ENCODE results near the gene HMGXB4.
"Not testable (repeated sequence)": the region's sequence is repeated elsewhere in the genome, so short reads cannot be mapped to it uniquely, and the experiment has no call there.

HMGXB4 gene

DNA sequence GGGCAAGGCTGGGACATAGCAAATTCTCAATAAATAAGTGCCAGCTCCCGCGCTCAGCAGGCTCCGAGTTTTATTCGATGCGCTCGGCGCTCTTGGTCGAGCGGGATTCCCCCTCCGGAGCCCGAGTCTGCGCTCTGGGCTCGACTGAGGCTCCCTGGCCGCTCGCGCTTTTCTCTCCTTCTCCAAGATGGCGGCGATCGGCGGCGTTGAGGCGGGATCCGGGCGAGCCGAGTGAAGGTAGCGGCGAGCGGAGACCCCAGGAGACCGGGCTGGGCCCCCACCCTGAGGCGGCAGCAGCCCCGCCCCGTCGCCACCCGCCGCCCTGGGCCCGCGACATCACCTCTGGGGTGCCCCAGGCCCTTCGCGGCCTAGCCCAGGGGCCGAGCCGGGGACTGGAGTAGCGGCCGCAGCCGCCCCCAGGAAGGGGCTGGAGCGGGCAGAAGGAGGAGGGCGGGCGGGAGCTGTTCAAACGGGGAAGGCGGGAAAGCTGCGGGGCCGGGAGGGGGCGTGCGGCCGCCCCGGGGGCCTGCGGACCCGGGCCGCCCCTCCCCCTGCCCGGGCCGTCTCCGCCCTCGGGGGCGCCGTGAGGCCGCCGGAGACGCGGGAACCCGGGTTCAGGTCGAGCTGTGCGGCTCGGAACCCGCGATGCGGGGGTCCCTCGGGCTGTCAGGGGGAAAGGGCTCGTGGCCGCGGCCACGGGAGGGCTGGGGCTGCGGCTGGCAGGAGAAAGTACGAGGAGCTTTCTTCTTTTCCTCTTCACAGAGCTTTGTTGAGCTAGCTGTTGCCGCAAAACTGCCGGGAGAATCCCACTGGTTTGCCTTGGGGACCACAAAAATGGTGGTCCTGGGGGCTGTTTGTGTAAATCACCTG is at the start of gene HMGXB4:
TSS of gene HMGXB4 (plus strand) at position 173 of the 870 bp plus-strand sequence. CDS start 4,898 bp downstream, outside the sequence.
- in situ Hi-C loops (cut with MboI; ENCODE audit: low sequenced_read_pairs): no loop called here

DNA sequence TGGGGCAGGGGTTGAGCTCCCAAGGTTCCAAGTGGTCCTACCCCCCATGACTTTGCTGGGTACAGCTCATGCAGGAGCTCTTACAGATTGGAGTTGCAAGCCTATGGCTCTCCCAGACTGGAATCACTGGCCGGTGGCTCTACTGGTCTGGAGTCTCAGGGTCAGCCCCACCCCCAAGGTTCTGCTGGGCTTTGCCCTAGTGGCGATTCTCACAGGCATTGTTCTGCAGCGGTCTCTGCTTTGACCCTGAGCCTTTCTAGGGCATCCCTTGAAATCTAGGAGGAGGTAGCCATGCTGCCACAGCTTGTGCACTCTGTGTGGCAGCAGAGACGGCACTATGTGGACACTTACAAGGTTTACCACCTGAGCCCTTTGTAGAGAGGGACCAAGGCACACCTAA is 49.3 kb upstream of the HMGXB4 start:
- in situ Hi-C loops (cut with MboI; ENCODE audit: low sequenced_read_pairs): no loop called here

DNA sequence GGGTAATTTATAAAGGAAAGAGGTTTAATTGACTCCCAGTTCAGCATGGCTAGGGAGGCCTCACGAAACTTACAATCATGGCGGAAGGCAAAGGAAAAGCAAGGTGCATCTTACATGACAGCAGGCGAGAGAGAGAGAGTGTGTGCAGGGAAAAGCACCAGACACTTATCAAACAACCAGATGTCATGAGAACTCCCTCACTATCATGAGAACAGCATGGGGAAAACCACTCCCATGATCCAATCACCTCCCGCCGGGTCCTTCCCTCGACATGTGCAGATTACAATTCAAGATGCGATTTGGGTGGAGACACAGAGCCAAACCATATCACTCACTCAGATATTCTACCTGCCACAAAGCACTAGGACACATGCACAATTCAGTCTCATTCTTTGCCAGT is 48.1 kb upstream of the HMGXB4 start:
- in situ Hi-C loops (cut with MboI; ENCODE audit: low sequenced_read_pairs): no loop called here

GRCh38 chr22:35212009-35212408 is 45.3 kb upstream of the HMGXB4 start:
- in situ Hi-C loops (cut with MboI; ENCODE audit: low sequenced_read_pairs): no loop called here

DNA sequence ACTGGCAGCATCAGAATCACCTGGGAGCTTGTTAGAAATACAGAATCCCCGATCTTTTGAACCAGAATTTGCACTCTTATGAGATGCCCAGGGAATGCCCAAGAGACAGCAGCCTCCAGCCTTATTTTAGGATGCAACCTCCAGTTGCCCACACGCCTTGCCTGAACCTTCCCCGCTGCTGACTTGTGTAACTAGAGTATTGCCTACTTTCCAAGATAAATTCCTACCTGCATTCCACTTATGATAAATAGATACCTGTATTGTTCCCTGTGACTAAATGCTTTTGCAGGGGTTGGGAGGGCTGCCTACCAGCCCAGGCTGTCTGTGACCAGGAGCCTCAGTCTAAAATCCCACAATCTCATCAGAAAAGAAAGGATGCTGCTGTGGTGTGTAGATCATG is 44.3 kb upstream of the HMGXB4 start:
- in situ Hi-C loops (cut with MboI; ENCODE audit: low sequenced_read_pairs): no loop called here

- in situ Hi-C loops (cut with MboI; ENCODE audit: low sequenced_read_pairs): no loop called here
Observed at GRCh38 chr22:35214968-35215367, 42.3 kb upstream of the HMGXB4 start.

DNA sequence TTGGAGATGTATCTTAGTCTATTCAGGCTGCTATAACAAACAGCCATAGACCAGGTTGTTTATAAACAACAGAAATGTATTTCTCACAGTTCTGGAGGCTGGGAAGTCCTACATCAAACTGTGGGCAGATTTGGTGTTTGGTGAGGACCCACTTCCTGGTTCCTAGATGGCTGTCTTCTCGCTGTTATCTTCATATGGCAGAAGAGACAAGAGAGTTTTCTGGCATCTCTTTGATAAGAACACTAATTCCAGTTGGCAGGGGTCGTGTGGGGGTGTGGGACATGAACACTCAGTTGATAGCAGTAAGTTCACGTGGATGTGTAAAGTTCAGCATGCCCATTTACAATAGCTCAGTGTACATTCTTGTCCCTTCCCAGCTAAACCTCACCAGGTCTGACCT is 41.3 kb upstream of the HMGXB4 start:
- in situ Hi-C loops (cut with MboI; ENCODE audit: low sequenced_read_pairs): no loop called here

DNA sequence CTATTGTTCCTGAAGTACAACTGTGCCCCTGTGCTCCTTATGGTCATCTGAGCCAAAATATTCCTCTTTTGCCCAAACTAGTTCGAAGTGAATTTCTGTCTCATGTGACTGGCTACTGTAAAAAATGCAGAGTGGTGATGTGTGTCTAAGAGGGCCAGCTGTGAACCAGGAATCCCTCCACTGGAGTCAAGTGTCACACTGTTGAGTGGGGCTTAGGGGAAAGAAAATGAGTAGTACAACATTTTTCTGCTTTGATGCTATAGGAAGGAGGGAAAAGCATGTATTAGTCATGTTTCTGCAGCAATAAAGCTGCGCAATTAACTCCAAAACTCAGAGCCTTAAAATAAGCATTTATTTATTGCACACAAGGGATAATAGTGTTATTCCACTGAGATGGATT is 39.8 kb upstream of the HMGXB4 start:
- in situ Hi-C loops (cut with MboI; ENCODE audit: low sequenced_read_pairs): no loop called here

DNA sequence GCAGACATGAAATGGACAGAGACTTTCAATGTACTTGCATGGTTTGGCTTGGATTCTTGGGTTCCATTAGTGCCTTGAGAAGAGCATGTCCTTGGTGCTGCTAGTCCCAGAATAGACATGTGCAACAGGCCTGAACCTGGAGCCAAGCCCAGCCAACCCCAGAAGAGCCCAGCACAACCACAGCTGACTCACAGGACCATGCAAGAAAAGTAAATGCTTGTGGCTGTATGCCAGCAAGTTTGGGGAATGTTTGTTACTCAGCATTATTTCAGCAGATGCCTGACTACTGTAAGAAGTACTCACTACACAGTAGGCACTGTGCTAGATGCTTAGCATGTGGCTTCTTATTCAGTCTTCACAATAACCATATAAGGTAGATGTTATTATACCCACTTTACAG is 39.2 kb upstream of the HMGXB4 start:
- in situ Hi-C loops (cut with MboI; ENCODE audit: low sequenced_read_pairs): no loop called here

GRCh38 chr22:35219012-35219411 is 38.3 kb upstream of the HMGXB4 start:
- in situ Hi-C loops (cut with MboI; ENCODE audit: low sequenced_read_pairs): no loop called here

DNA sequence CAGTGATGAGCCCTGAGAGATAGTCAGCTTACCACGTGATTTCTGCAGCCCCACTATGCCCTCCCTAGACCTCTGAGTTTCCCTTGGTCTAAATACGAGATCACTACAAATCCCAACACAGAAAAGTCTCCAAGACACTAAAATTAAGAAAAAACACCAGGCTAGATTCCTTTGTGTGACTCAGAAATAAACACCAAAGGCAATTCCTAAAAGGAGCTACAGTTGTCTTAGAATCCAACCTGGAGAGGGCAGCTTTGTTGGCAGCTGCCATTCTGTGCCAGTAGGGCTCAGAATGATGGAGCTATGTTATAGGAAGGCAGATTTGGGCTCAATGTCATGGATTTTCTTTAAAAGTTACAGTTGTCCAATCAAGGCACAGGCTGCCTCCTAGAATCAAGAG is 37.1 kb upstream of the HMGXB4 start:
- in situ Hi-C loops (cut with MboI; ENCODE audit: low sequenced_read_pairs): no loop called here

- in situ Hi-C loops (cut with MboI; ENCODE audit: low sequenced_read_pairs): no loop called here
Observed at GRCh38 chr22:35225010-35225409, 32.3 kb upstream of the HMGXB4 start.

DNA sequence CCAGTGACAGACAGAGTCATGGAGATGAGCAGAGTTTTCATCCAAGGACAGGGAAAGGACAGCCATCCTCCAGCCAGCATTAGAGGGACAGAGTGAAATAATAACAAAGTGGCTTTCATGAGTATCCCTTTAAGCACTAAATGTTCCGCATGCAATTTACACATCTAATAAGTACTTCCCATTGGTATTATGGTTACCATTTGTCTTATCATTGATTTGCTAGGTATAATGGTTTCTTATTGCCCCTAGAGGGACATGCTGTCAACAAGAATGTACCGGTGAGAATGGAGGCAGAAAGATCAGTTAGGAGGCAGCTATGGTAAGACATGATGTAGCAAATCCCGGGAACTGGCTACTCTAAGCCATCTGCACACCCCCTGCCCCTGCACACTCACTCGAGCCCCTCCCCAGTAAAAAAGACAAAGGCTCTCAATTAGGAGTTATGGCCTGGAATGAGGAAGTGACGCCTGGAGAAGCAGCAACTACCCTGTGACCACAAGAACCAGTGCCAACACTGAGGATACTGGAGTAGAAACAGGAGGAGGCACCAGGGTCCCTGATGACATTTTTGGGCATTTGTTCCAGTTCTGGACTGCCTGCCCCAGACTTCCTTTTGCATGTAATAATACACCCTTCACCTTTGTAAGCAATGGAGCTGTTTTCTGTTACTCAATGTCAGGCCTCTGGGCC is 30.2 kb upstream of the HMGXB4 start:
- in situ Hi-C loops (cut with MboI; ENCODE audit: low sequenced_read_pairs): no loop called here

GRCh38 chr22:35229865-35230264 is 27.4 kb upstream of the HMGXB4 start:
- in situ Hi-C loops (cut with MboI; ENCODE audit: low sequenced_read_pairs): no loop called here

DNA sequence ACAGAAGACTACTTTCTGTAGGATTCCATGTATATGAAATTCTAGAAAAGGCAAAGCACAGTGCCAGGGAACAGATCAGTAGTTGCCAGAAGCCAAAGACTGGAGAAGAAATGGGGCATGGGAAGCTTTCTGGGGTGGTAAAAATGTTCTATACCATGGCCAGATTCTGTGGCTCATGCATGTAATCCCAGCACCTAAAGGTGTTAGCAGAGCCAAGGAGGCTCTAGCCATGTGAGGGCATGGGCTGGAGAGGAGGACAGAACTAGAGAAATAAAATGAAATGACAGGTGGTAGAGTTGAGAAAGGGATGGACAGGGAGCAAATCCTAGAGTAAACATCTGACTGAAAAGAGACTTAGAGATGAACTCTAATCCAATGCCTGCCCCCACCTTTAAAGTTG is 26.9 kb upstream of the HMGXB4 start:
- in situ Hi-C loops (cut with MboI; ENCODE audit: low sequenced_read_pairs): no loop called here

DNA sequence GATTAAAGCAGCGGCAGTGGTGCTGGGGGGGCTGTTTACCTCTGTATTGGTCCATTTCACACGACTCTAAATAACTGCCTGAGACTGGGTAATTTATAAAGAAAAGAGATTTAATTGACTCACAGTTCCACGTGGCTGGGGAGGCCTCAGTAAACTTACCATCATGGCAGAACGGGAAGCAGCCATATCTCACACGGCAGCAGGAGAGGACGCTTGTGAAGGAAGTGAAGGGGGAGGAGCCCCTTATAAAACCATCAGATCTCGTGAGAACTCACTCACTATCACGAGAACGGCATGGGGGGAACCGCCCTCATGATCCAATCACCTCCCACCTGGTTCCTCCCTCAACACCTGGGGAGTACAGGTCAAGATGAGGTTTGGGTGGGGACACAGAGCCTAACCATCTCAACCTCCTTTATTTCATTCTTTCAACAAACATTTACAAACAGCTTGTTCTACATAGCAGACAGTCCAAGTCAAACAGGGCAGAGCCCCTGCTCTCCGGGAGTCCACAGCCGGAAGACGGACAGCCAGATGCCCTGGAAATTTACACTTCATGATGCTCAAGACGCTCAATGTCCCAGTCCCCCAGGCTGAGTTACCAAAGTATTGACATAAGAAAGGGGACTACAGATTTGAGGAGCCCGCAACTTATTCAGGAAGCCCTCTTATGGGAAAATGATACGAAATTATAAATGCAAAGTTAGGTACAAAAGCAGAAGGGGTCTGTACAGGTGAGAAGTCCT is 26.3 kb upstream of the HMGXB4 start:
- in situ Hi-C loops (cut with MboI; ENCODE audit: low sequenced_read_pairs): no loop called here

DNA sequence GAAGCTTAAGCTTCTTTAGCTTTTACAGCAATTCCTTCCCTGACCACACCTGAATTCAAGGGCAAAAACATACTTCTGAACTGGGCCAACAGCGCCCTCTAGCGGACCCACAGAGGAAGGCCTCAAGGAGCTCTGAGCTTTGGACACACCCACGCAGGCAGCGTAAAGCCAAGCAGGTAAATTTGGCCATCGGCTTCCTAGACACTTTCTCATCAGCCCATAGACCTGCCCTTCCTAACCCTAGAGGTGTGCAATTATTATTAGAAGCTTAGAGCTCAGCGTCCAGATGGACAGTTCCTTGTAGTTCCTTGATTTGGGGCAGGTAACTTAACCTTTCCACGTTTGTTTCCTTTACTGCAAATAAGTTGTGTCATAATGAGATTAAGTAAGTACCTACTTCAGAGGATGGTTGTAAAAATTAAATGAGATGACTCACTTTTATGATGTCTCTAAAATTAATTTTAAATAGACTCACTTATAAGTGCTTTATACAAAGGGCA is 25.7 kb upstream of the HMGXB4 start:
- in situ Hi-C loops (cut with MboI; ENCODE audit: low sequenced_read_pairs): no loop called here

DNA sequence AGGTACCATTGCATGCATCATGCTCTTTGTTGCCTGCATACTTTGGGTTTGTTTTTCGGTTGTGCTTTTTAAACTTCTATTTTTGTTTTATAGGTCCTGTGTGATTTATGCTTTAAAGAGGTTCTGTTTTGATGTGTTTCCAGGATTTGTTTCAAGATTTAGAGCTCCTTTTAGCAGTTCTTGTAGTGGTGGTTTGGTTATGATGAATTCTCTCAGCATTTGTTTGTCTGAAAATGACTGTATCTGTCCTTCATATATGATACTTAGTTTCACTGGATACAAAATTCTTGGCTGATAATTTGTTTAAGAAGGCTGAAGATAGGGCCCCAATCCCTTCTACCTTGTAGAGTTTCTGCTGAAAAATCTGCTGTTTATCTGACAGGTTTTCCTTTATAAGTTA is 18.5 kb upstream of the HMGXB4 start:
- in situ Hi-C loops (cut with MboI; ENCODE audit: low sequenced_read_pairs): not testable (repeated sequence)

- in situ Hi-C loops (cut with MboI; ENCODE audit: low sequenced_read_pairs): not testable (repeated sequence)
Observed at GRCh38 chr22:35244507-35244906, 12.8 kb upstream of the HMGXB4 start.

DNA sequence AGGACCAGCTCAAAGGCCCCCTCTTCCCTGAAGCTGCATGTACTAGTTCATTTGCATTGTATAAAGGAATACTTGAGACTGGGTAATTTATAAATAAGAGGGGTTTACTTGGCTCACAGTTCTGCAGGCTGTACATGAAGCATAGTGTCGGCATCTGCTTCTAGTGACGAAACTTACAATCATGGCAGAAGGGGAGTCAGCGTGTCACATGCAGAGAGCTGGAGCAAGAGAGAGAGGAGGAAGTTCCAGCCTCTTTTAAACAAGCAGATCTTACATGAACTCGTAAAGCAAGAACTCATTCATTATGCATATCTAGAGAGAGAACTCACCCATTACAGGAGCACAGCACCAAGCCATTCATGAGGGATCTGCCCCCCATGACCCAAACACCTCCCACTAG is 7.1 kb upstream of the HMGXB4 start:
- in situ Hi-C loops (cut with MboI; ENCODE audit: low sequenced_read_pairs): no loop called here

DNA sequence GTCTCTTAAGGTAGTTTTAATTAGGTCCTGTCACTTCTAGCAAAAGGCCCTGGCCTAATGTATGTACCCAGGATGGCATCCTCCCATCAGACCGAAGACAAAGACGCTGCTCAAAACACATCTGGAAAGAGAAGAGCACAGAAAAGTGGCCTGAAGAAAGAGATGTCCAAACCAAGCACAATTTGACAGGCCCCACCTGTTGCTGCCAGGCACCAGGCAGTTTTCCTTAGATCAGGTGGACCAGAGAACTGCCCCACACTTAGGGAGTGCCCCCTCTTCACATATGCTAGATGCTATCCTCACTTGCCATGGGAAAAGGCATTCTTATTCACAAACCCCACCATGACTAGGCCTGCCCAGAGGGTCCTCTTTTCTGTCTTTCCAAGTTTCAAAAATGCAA is 3.3 kb upstream of the HMGXB4 start:
- in situ Hi-C loops (cut with MboI; ENCODE audit: low sequenced_read_pairs): no loop called here

GRCh38 chr22:35257002-35257320 is 332 bp upstream of the HMGXB4 start:
- in situ Hi-C loops (cut with MboI; ENCODE audit: low sequenced_read_pairs): no loop called here

Data from HL-60/S4 treated with retinoic acid at 250 ng/mL for 4 days and 3 days (cell line).